GM06990 (cell line): ENCODE results near the gene GPC2.
A peak's percentile ranks its signal among the peaks of the same experiment; 100 is the strongest.
"Not testable (repeated sequence)": the region's sequence is repeated elsewhere in the genome, so short reads cannot be mapped to it uniquely, and the experiment has no call there.

Source experiments
- DNase-seq: peaks from one replicate; pipeline ENCODE4 v3.0.0-alpha.2; 2011; ENCODE audit not compliant: insufficient read length; ENCODE audit errors: extremely low read depth
- H3K27me3 ChIP-seq: replicated peaks from 2 replicates; pipeline ENCODE4 v1.6.0; 2011; ENCODE audit warnings: low read length; ENCODE audit not compliant: control insufficient read depth, insufficient read depth
- H3K36me3 ChIP-seq: 2 replicates; pipeline ENCODE4 v1.5.1; 2011; ENCODE audit warnings: low read length; ENCODE audit not compliant: control insufficient read depth, insufficient read depth
- H3K4me3 ChIP-seq: replicated peaks from 2 replicates; pipeline ENCODE4 v1.5.1; 2011; ENCODE audit warnings: low read depth, mild to moderate bottlenecking, control low read depth, low read length
- TF ChIP-seq, protein P1 (sequence below): IDR thresholded peaks from 2 replicates; pipeline ENCODE4 v1.5.1; 2011; ENCODE audit warnings: low read length, control low read depth, mild to moderate bottlenecking, inconsistent platforms; ENCODE audit not compliant: insufficient read depth, poor library complexity, severe bottlenecking

The GPC2 gene

DNA sequence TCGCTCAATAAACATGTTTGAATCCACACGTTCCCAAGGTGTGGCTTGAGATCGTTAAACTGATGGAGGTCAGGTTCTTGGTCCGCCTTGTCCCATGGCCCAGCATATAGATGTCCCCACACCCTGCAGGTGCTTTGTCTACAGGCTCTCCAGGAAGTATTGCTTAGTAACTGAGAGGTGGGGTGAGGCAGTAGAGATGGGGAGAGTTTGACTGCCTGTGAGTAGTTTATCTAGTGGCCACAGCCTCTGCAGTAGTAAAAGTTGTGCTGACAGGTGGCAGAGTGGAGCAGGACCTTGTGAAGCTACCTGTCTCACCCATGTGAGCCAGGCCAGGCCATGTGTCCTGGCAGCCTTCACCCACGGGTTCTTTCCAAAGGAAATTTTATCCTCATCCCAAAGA is 37.2 kb upstream of the GPC2 start:
- not testable (repeated sequence) for H3K4me3 ChIP-seq, H3K27me3 ChIP-seq, H3K36me3 ChIP-seq, DNase-seq
- TF ChIP-seq, protein P1, sequence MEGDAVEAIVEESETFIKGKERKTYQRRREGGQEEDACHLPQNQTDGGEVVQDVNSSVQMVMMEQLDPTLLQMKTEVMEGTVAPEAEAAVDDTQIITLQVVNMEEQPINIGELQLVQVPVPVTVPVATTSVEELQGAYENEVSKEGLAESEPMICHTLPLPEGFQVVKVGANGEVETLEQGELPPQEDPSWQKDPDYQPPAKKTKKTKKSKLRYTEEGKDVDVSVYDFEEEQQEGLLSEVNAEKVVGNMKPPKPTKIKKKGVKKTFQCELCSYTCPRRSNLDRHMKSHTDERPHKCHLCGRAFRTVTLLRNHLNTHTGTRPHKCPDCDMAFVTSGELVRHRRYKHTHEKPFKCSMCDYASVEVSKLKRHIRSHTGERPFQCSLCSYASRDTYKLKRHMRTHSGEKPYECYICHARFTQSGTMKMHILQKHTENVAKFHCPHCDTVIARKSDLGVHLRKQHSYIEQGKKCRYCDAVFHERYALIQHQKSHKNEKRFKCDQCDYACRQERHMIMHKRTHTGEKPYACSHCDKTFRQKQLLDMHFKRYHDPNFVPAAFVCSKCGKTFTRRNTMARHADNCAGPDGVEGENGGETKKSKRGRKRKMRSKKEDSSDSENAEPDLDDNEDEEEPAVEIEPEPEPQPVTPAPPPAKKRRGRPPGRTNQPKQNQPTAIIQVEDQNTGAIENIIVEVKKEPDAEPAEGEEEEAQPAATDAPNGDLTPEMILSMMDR = peak; percentile 7

DNA sequence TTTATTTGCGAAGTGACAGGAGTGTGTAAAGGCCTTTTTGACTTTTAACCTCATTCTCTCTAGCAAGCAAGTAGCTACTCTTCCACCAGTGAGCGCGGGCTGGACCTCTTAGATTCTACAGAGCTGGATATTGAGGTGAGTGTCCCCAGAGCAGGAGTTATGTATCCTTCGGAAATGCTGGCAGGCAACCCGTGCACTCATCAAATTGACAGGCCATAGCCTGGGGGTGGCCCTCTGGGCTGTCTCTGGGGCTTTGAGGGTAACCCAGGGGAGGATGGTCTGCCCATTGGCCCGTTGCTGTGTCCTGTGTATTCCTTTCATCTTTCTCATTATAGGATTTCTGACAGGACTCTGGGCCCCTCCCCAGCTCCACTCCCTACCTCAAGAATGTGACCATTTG is 36.5 kb upstream of the GPC2 start:
- TF ChIP-seq, protein P1 = no peak
- DNase-seq = no peak

DNA sequence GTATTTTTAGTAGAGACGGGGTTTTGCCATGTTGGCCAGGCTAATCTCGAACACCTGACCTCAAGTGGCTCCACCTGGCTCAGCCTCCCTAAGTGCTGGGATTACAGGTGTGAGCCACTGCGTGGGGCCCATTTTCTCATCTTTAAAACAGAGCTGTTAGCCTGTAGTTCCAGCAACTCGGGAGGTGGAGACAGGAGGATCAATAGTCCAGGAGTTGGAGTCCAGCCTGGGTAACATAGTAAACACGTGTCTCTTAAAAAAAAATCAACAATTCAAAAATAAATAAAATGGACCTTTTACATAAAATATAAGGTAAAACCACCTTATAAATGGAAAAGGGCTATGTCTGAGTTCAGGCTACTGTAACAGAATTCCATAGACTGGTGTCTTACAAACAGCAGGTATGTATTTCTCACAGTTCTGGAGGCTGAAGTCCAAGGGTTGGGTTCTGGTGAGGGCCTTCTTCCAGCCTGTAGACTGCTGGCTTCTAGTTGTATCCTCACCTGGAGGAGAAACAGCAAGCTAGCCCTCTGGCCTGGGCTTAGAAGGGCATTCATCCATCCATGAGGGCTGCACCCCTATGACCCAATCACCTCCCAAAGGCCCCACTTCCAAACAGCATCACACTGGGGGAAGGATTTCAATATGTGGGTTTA is 35.6 kb upstream of the GPC2 start:
- Histone ChIP-seq H3K36me3 (no peaks in the 10 kb centered on the region), H3K27me3 (no peaks in the 10 kb centered on the region), H3K4me3 (peak overlapping the region; percentile 31)
- TF ChIP-seq, protein P1 = no peak
- no peak for DNase-seq

More for the DNA sequence above, 36.5 kb upstream of the GPC2 start:
- Histone ChIP-seq H3K27me3 (no peaks in the 10 kb centered on the region), H3K4me3 (no peak overlapping the region), H3K36me3 (no peaks in the 10 kb centered on the region)

DNA sequence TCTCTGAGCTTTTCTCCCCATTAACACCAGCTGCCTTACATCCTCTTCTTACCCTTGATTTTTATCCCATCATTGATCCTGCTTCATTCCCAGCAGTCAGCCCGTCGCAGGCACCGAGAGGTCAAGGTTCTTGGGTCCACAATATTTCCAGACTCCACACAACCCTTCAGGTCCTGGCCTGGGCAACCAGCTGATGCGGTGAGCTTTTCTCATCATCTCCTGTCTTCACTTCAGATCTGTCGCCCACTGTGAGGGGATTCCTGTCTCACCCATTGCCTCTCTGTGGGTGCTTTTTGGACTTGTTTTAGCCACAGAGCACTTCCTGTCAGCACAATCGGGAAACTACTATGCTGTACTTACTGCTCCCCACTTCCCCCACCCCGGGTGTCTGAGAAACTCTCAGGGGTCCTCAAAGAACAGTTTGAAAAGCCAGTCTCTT is 34.2 kb upstream of the GPC2 start:
- TF ChIP-seq, protein P1 = no peak
- Histone ChIP-seq H3K27me3 (no peaks in the 10 kb centered on the region), H3K36me3 (no peaks in the 10 kb centered on the region), H3K4me3 (peak overlapping the region; percentile 65)
- peak; percentile 47 for DNase-seq

DNA sequence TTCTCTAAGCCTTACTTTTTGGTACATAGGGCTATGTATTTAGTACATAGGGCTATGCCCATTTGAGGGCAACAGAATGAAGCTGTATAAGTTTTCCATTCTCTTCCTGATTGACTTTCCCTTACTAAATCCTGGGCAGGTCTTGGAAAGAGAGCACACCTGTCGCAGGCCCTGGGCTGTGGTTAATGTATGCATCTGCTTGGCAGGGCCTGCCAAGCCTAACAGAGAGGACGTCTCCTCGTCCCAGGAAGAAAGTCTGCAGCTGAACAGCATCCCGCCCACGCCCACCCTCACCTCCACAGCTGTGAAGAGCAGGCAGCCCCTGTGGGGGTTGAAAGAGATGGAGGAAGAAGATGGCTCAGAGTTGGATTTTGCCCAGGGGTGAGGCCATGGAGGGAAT is 33.6 kb upstream of the GPC2 start:
- TF ChIP-seq, protein P1 = no peak
- H3K4me3 ChIP-seq = peak overlapping the region; percentile 65
- no peak for DNase-seq
- no peaks in the 10 kb centered on the region for H3K36me3 ChIP-seq
- no peaks in the 10 kb centered on the region for H3K27me3 ChIP-seq

DNA sequence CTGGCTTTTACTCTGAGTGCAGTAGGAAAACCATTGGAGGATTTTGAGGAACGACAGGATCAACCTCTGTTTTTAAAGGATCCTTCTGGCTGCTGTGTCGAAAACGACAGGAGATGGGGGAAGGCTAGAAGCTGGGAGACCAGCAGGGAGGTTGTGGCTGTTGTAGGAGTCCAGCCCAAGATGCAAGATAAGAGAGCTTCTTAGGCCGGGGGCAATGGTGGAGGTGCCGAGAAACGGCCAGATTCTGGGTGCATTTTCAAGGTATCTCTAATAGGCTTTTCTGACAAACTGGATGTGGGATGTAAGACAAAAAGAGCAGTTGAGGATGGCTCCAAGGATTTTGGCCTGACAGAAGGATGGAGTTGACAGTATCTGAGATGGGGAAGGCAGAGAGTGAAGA is 32.3 kb upstream of the GPC2 start:
- no peaks in the 10 kb centered on the region for H3K27me3 ChIP-seq

More for the DNA sequence above, 32.3 kb upstream of the GPC2 start:
- no peak for DNase-seq
- no peaks in the 10 kb centered on the region for H3K36me3 ChIP-seq
- no peak overlapping the region for H3K4me3 ChIP-seq
- TF ChIP-seq, protein P1 = no peak
